ENCODE measurements around the gene CD93. TPM values are rescaled to one million over a fixed set of nuclear protein-coding genes. Genes with fewer than 3 reads are reported as not detected.

CD93 gene
- total RNA-seq, 1 donor from 2014 or later, result 0.02 TPM

DNA sequence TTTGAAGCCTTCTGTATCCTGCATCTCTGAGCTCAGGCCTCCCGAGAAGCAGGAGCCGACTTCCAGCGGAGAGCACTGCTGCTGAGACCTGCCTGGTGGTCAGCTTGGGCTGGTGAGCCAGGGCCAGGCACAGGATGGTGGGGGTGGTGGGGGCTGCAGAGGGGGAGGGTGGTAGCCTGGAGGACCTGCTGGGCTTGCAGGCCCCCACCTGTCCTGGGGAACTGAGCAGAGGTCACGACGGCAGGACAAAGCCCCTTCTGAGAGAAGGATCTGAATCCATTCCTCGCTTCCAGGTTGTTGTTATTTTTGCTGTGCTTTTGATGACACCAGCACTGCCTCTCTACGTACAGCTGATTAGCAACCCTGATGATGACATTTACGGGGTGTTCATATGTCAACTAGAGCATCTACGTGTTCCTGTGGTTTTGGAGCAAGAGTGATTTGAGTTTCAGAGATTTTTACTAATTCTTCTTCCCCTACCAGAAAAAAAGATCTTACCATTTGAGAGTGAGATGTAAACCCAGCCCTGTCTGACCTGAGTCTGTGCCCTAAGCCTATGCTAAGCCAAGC lies 35.7 kb upstream of the CD93 start:
- H3K4me1 Mint-ChIP-seq (ENCODE audit: low read depth, unreplicated experiment), result peaks cover 20% of the 10 kb centered on the region
- H3K27me3 Mint-ChIP-seq (ENCODE audit: low read depth, unreplicated experiment), result peaks cover 37% of the 10 kb centered on the region
- Histone ChIP-seq H3K79me2 (ENCODE audit: insufficient read depth, low read length) (no peaks in the 10 kb centered on the region), H3K9ac (ENCODE audit: low read length) (no peak overlapping the region), H3K36me3 (ENCODE audit: insufficient read depth, low read length) (no peaks in the 10 kb centered on the region), H3K27me3 (ENCODE audit: insufficient read depth, low read length) (peaks cover 3% of the 10 kb centered on the region), H3K4me1 (ENCODE audit: insufficient read depth, low read length) (no peaks in the 10 kb centered on the region), H3K27ac (ENCODE audit: low read depth, low read length) (no peak overlapping the region), H3K4me2 (ENCODE audit: low read length) (no peak overlapping the region), H3K9me3 (ENCODE audit: insufficient read depth, low read depth, low read length) (no peaks in the 10 kb centered on the region), H3K4me3 (ENCODE audit: insufficient read depth, low read depth, low read length) (no peak overlapping the region), H2AFZ (ENCODE audit: low read depth, low read length) (no peak overlapping the region), H4K20me1 (ENCODE audit: insufficient read depth, low read length) (no peaks in the 10 kb centered on the region)
- FAIRE-seq, result no peak
- H3K9me3 Mint-ChIP-seq (ENCODE audit: unreplicated experiment), result peaks cover 4% of the 10 kb centered on the region
- H3K27ac Mint-ChIP-seq (ENCODE audit: unreplicated experiment), result no peak overlapping the region
- no peak overlapping the region for H3K4me3 Mint-ChIP-seq (ENCODE audit: unreplicated experiment)
- no peak for DNase-seq (ENCODE audit: low read depth)
- no peaks in the 10 kb centered on the region for H3K36me3 Mint-ChIP-seq (ENCODE audit: low read depth, unreplicated experiment)
- TF ChIP-seq, protein P1, sequence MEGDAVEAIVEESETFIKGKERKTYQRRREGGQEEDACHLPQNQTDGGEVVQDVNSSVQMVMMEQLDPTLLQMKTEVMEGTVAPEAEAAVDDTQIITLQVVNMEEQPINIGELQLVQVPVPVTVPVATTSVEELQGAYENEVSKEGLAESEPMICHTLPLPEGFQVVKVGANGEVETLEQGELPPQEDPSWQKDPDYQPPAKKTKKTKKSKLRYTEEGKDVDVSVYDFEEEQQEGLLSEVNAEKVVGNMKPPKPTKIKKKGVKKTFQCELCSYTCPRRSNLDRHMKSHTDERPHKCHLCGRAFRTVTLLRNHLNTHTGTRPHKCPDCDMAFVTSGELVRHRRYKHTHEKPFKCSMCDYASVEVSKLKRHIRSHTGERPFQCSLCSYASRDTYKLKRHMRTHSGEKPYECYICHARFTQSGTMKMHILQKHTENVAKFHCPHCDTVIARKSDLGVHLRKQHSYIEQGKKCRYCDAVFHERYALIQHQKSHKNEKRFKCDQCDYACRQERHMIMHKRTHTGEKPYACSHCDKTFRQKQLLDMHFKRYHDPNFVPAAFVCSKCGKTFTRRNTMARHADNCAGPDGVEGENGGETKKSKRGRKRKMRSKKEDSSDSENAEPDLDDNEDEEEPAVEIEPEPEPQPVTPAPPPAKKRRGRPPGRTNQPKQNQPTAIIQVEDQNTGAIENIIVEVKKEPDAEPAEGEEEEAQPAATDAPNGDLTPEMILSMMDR (IDR thresholded peaks at IDR 0.05; ENCODE audit: insufficient read depth, low read depth, low read length), result no peak
- TF ChIP-seq EZH2 (IDR thresholded peaks at IDR 0.05; ENCODE audit: insufficient read depth, low read length), result no peak

DNA sequence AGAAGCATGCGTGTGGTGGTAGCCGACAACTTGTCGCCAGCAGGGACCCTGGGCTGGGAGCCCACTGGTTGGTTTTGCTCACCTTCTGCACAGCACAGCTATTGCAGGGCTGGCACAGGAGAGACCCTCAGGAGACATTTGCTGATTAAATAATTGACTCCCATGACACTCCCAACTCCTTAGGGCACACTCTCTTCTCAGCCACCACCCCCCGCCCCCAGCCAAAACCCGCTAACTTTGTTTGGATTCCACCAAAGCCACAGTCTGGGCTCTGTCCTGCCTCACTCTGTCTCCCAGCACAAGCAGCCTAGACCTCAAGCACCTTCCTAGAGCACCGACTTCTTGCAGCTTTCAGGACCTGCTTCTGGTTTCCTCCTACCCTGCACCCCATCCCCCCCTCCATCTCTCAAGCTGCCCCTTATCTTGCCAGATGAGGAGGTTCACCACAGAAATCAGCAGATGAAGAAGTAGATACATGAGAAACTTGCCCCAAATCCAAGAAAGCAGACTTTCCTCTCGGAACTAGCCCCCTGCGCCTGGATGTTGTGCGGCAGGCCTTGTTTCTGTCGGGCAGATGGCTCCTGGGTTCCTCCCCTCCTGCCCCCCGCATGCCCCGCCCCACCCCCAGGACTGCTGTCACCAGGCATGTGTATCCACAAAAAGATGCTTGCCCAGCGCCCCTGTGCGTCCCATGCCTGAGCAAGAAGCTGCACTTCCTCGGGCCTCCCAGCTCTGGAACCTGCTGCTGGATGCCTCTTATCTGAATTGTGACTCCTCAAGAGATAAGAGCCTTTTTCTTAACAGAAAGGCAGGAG lies 35.0 kb upstream of the CD93 start:
- H3K9me3 ChIP-seq (ENCODE audit: insufficient read depth, low read depth, low read length), result no peaks in the 10 kb centered on the region
- H3K4me1 ChIP-seq (ENCODE audit: insufficient read depth, low read length), result no peaks in the 10 kb centered on the region
- no peaks in the 10 kb centered on the region for H3K36me3 Mint-ChIP-seq (ENCODE audit: low read depth, unreplicated experiment)
- no peak overlapping the region for H3K27ac ChIP-seq (ENCODE audit: low read depth, low read length)
- H3K9me3 Mint-ChIP-seq (ENCODE audit: unreplicated experiment), result peaks cover 4% of the 10 kb centered on the region
- no peaks in the 10 kb centered on the region for H3K36me3 ChIP-seq (ENCODE audit: insufficient read depth, low read length)
- no peak overlapping the region for H2AFZ ChIP-seq (ENCODE audit: low read depth, low read length)
- TF ChIP-seq, protein P1 (IDR thresholded peaks at IDR 0.05; ENCODE audit: insufficient read depth, low read depth, low read length), result no peak
- no peak for TF ChIP-seq EZH2 (IDR thresholded peaks at IDR 0.05; ENCODE audit: insufficient read depth, low read length)
- no peak overlapping the region for H3K27ac Mint-ChIP-seq (ENCODE audit: unreplicated experiment)
- H3K4me1 Mint-ChIP-seq (ENCODE audit: low read depth, unreplicated experiment), result peaks cover 26% of the 10 kb centered on the region
- no peak overlapping the region for H3K9ac ChIP-seq (ENCODE audit: low read length)
- H3K4me3 Mint-ChIP-seq (ENCODE audit: unreplicated experiment), result no peak overlapping the region
- no peaks in the 10 kb centered on the region for H4K20me1 ChIP-seq (ENCODE audit: insufficient read depth, low read length)
- FAIRE-seq, result no peak
- peaks cover 3% of the 10 kb centered on the region for H3K27me3 ChIP-seq (ENCODE audit: insufficient read depth, low read length)
- H3K4me3 ChIP-seq (ENCODE audit: insufficient read depth, low read depth, low read length), result no peak overlapping the region
- no peak for DNase-seq (ENCODE audit: low read depth)
- peaks cover 35% of the 10 kb centered on the region for H3K27me3 Mint-ChIP-seq (ENCODE audit: low read depth, unreplicated experiment)
- no peak overlapping the region for H3K4me2 ChIP-seq (ENCODE audit: low read length)
- no peaks in the 10 kb centered on the region for H3K79me2 ChIP-seq (ENCODE audit: insufficient read depth, low read length)

DNA sequence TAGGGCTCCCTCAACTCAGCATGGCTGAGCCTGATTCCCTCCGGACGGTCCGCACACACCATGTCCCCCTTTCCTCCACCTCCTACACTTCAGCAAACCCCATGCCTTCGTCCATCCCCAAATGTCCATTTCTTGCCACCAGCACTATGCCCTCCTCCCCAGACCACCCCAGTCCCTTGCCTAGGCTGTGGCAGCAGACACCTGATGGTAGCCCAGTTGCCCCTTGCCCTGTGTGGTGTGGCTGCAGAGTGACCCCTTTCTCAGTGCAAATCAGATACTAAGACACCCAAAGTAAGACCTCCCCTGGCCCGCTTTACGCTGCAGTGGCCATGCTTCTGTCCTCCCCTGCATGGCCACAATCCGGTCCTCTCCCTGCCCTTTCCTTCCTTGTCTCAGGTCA lies 34.1 kb upstream of the CD93 start:
- Mint-ChIP-seq H3K4me3 (ENCODE audit: unreplicated experiment) (no peak overlapping the region), H3K27ac (ENCODE audit: unreplicated experiment) (no peak overlapping the region), H3K9me3 (ENCODE audit: unreplicated experiment) (peaks cover 4% of the 10 kb centered on the region), H3K36me3 (ENCODE audit: low read depth, unreplicated experiment) (no peaks in the 10 kb centered on the region), H3K4me1 (ENCODE audit: low read depth, unreplicated experiment) (peaks cover 20% of the 10 kb centered on the region), H3K27me3 (ENCODE audit: low read depth, unreplicated experiment) (peaks cover 32% of the 10 kb centered on the region)
- Histone ChIP-seq H3K79me2 (ENCODE audit: insufficient read depth, low read length) (no peaks in the 10 kb centered on the region), H3K27me3 (ENCODE audit: insufficient read depth, low read length) (peaks cover 3% of the 10 kb centered on the region), H3K4me1 (ENCODE audit: insufficient read depth, low read length) (no peaks in the 10 kb centered on the region), H3K4me3 (ENCODE audit: insufficient read depth, low read depth, low read length) (no peak overlapping the region), H3K9me3 (ENCODE audit: insufficient read depth, low read depth, low read length) (no peaks in the 10 kb centered on the region), H2AFZ (ENCODE audit: low read depth, low read length) (no peak overlapping the region), H3K9ac (ENCODE audit: low read length) (no peak overlapping the region), H4K20me1 (ENCODE audit: insufficient read depth, low read length) (no peaks in the 10 kb centered on the region), H3K27ac (ENCODE audit: low read depth, low read length) (no peak overlapping the region), H3K36me3 (ENCODE audit: insufficient read depth, low read length) (no peaks in the 10 kb centered on the region), H3K4me2 (ENCODE audit: low read length) (no peak overlapping the region)
- DNase-seq (ENCODE audit: low read depth) (no peak), FAIRE-seq (no peak)
- no peak for TF ChIP-seq EZH2 (IDR thresholded peaks at IDR 0.05; ENCODE audit: insufficient read depth, low read length)
- TF ChIP-seq, protein P1 (IDR thresholded peaks at IDR 0.05; ENCODE audit: insufficient read depth, low read depth, low read length), result no peak

Measured in astrocyte (in vitro differentiated cells and primary cell).